OCI-LY1 (cell line): ENCODE measurements around the gene CCDC91.

Source experiments
- EZH2 ChIP-seq: fragments of 200-600 bp; sonication (generic), shearing (Covaris generic); IDR thresholded peaks from 2 replicates; pipeline ENCODE4 v1.8.0; 2017; ENCODE audit warnings: borderline replicate concordance, mixed run types, mild to moderate bottlenecking, antibody characterized with exemption, low read length, moderate library complexity, mixed read lengths
- TF ChIP-seq, protein P1 (sequence below): fragments of 200-600 bp; sonication (generic), shearing (Covaris generic); IDR thresholded peaks from 2 replicates; pipeline ENCODE4 v1.5.1; 2017; ENCODE audit warnings: mild to moderate bottlenecking, antibody characterized with exemption, low read length, moderate library complexity, mixed read lengths

DNA sequence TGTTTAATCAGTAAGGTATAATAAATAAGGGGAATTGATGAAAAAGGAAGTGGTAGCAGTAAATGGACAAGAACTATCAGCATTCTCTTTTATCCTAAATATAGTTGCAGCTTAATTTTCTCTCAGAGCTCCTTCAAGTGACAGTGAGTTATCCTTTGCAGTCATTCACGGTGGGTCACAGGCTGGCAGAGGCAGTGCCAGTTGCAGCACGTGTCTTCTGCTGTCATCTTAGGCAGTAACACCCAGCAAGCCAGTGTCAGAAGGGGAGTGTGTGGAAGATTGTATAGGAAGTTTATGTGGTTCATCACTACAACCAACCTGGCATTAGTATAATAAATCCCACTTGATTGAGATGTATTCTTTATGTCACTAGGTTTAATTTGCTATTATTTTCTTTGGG is 170.0 kb downstream of the CCDC91 start:
- TF ChIP-seq, protein P1, sequence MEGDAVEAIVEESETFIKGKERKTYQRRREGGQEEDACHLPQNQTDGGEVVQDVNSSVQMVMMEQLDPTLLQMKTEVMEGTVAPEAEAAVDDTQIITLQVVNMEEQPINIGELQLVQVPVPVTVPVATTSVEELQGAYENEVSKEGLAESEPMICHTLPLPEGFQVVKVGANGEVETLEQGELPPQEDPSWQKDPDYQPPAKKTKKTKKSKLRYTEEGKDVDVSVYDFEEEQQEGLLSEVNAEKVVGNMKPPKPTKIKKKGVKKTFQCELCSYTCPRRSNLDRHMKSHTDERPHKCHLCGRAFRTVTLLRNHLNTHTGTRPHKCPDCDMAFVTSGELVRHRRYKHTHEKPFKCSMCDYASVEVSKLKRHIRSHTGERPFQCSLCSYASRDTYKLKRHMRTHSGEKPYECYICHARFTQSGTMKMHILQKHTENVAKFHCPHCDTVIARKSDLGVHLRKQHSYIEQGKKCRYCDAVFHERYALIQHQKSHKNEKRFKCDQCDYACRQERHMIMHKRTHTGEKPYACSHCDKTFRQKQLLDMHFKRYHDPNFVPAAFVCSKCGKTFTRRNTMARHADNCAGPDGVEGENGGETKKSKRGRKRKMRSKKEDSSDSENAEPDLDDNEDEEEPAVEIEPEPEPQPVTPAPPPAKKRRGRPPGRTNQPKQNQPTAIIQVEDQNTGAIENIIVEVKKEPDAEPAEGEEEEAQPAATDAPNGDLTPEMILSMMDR = no peak
- no peak for TF ChIP-seq EZH2
